HG03469 (cell line): Measurements from ENCODE around the gene GOLGA6D.
"Not testable (repeated sequence)": the region's sequence is repeated elsewhere in the genome, so short reads cannot be mapped to it uniquely, and the experiment has no call there.

ENCODE experiments used
- ATAC-seq: cut with Tn5 transposase; IDR thresholded peaks from one replicate; pipeline ENCODE4 v1.9.1; 2021; ENCODE audit warnings: mild to moderate bottlenecking, moderate library complexity, moderate number of reproducible peaks; ENCODE audit not compliant: unreplicated experiment

The GOLGA6D gene

DNA sequence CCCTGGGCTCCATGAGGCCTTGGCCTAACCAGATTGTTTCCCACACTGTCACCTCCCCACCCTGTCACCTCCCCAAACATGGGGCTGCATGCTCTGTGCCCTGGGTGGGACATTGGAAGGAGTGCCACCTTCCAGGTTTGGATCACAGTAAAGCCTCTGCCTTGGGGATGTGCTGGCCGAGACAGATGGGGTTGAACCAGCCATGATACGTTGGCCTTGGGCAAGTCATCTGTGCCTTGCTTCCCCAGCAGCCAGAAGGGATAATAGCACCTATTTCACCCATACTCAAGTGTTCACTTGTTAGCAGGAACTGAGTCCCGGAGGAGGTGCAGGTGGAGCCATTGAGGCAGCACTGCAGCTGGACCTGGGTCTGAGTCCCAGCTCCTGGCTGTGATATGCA, 7.0 kb upstream of the GOLGA6D start:
- ATAC-seq, result not testable (repeated sequence)

DNA sequence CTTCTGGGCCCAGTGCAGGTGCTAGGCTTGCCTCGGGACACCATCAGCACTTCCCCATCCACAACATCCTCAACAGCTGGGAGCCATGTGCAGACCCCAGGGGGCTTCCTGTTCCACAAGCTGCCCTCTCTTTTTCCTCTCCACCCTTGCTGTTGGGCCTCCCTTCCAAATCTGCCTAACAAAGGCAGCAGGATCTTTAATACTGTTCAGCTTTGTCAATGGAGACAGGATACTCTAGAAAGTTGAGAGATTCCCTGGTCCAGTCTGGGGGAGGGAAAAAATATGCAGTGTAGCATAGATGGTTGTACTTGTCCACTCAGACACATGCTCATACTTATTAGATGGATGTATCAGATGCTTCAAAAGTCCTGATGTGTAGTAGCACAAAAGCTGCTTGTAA, 4.1 kb upstream of the GOLGA6D start:
- ATAC-seq, result not testable (repeated sequence)

DNA sequence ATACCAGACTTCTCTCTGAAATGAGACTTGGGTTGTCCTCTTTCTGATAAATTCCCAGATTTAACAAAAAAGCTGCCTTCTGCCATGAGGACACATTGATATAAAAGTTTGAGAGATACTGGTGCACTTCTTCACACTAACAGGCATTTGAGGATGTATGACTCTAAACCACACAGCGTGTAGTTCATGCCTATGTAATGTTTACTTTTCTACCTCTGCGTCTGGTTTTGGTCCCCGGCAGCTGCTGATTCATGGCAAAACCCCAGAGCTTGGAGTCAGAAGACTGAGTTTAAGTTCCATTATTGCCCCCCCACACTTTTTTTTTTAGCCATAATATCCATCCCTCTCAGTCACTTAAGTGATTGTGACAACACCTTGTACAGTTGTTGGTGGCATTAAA, 1.5 kb downstream of the GOLGA6D start:
- ATAC-seq, result not testable (repeated sequence)

DNA sequence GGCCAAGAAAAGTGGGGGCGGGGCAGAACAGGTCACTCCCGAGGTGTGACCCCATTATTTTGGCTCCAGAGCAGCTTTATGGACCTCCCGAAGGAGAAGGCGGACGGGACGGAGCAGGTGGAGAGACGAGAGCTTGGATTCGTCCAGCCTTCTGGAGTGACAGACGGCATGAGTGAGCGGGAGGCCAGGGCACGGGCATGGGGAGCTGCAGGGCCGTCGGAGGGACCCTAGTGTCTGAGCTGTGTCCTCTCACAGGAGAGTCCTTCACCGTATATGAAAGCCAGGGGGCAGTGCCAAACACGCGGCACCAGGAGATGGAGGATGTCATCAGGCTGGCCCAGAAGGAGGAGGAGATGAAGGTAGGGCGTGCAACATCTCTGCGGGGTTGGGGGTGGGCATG, 11.0 kb downstream of the GOLGA6D start:
- not testable (repeated sequence) for ATAC-seq

DNA sequence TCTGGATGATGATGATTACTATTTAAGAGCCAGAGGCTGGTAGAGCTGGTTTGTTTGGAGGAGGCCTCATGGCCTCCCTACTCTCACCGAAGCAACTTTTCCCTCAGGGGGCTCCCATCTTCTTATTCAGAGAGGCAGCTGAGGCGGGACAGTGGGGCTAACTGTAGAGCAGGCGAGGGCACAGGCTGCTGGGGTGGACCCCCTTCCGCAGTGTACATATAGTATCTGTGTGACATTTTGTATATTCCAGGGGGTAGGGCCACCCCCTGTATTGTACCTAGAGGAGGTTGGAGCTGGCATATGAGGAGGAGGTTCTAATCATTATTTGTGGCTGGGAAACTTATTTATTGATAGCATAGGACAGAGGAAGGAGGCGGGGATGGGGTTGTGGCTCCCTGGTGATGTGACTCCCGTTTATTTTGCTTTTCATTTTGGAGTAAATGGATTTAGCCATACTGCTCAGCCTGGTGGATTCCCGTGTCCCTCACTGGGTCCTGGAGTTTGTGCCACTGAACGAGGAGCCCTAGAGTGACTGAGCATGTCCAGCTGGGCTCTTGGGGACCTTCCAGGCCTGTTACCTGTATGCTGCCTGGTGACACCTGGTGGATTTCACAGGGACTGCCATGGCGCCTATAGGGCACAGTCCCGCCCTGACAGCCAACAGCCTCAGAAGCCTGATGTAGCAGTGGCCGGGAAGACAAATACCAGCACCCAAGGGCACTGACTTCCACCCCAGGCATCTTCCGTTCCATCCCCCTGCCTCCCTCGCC, 16.1 kb downstream of the GOLGA6D start:
- ATAC-seq, result not testable (repeated sequence)

DNA sequence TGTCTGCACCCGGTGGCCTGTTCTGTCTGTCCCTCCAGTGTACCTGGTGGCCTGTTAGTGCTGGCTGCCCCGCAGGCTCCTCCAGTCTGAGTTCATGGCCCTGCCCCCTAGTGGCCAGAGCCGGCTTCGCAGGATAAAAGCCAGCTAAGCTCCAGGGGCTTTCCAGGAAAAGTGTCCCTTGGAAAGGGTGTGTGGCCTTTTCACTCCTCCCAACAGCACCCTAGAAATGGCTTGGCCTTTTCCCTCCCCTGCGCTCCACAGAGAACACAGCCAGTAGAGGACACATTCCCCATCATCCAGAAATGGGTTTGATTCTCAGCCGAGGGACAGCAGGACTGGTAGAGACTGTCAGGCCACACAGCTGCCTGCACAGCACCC, 16.7 kb downstream of the GOLGA6D start:
- ATAC-seq, result not testable (repeated sequence)

DNA sequence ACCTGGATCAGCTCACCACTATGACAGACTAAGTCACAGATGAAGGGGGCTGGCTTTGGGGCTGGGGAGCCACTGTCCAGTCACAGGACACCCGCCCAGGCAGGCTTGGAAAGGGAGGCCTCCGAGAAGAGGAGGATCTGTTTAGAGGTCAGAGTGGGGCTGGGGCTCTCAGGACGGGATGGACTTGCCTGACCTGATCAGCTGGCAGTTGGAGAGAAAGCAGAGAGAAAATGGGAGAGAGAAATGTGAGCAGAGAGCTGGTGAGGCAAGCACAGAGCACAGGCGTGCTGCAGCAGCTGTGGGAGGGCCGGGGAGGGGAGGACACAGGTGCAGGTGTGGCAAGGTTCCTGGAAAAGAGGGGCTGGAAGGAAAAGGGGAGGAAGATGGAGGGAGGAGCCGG, 17.4 kb downstream of the GOLGA6D start:
- ATAC-seq, result not testable (repeated sequence)

DNA sequence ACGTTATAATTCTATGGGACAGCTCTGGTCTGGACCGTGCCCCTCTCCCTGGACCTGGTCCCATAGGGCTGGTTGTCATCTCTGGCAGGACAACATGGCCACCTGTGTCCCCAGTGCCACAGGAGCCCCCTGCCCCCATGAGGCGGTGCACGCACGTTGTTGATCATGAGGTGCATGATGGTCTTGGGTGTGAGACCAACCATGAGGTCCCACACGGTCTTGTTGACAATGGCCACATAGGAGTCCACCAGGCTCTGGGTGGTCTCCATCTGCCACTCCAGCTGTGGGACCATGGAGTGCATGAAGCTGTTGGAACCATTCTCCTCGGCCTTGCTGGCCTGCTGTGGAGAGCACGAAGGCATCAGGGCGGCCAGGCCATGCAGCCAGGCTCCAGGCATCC, 19.7 kb downstream of the GOLGA6D start:
- ATAC-seq, result no peak

DNA sequence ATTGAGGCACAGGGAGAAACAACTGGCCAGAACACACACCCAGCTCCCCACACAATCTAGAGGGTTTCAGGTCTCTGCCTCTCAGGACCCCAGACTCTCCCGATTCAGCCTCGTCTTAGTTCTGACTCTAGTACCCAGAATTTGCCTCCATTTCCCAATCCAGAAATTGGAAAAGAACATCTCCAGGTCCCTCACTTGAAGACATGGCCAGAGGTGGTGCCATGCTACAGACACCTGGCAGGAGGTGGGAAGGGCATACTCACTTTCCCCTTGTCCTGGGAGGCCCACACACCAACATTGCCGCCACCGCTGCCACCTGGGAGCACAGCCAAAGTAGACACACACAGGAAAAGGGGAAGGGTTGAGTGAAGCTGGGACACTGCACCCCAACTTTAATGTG, 20.1 kb downstream of the GOLGA6D start:
- ATAC-seq, result not testable (repeated sequence)

DNA sequence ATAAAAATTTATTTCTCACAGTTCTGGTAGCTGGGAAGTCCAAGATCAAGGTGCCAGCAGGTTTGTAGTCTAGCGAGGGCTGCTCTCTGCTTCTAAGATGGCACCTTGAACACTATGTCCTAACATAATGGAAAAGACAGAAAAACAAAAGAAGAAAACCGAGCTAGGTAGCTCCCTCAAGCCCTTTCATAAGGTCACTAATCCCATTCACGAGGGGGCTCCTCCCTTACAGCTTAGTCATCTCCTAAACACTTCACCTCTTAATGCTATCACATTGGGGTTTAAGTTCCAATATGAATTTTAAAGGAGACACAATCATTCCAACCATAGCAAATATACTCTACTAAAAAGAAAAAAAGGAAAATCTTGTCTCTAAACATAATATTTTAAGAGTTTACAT, 23.6 kb downstream of the GOLGA6D start:
- no peak for ATAC-seq

DNA sequence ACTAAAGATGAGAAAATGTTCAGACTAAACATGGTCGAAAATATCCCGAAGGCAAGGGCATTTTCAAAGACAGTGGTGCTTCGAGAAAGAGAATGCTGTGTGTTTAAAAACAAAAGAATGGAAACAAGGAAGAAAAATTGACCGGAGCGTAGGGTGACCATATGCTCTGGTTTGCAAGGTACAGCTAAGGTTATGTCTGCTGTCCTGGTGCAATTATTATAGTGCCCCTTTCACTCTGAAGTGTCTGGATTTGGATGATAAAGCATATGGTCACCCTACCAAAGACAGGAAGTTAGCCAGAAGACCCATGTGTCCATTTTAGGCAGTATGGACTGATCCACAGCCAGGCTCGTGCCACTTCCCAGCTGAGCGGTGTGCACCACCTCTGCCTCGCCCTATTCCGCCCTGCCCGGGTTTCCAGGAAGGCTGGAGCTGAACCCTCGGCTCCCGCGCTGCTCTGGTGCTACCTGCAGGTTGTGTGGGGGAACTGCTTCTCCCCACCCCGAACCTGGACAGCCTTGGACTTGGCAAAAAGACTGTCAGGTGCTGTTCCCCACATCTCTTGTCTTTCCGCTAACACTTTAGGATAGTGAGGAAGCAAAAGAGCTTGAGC, 25.2 kb downstream of the GOLGA6D start:
- ATAC-seq, result no peak

DNA sequence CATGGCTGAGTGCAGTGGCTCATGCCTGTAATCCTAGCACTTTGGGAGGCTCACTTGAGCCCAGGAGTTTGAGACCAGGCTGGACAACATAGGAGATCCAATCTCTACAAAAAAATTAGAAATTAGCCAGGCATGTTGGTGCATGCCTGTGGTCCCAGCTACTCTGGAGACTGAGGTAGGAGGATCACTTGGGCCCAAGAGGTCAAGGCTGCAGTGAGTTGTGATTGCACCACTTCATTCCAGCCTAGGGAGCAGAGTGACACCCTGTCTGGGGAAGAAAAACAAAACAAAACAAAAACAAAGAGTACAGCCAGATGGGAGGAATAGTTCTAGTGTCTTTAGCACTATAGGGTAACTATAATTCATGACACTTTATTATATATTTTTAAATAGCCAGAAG, 27.1 kb downstream of the GOLGA6D start:
- ATAC-seq, result no peak

DNA sequence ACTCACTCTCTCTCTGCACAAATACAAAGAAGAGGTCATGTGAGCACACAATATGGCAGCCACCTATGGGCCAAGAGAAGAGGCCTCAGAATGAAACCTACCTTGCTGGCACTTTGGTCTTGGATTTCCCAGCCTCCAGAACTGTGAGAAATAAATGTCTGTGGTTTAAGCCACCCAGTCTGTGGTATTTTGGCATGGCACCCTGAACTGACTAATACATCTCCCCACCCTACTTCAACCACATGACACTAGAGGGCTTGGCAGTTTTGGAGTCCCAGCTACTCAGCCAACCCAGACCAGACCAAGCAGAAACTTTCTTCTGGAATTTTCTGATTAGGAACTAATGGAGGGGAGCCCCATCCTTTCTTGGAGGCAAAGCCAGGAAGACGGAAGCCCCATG, 29.9 kb downstream of the GOLGA6D start:
- not testable (repeated sequence) for ATAC-seq

DNA sequence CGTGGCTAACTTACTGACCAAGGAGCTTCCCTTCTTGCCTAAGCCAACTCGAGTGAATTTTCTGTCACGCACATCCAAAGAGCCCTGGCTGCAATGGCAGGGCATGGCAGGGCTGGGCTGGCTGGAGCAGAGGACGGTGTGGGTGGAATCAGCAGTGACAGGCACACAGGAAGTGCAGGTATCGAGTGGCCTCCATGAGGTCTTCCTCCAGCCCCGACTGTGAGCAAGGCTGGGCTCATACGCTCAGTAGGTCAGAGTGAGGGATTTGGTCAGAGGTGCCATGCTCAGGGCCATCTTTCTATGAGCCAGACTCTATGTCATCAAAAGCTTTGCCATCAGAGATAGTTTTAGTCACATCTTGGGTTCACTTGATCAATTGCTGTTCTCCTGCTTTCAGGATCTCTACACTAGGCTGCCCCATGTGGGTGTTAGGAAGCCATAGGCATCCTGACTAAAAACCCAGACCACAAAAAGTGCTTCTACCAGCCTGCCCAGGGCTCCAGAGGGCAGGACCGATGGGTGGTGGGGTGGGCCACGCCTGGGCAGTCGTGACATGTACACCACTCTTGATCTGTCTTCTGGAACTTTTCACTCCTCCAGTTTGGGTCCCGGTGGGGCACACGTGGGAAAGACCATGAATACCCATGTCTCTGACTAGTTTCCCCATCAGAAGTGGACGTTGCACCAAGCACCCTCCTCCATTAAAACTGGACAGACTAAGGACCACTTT, 30.6 kb downstream of the GOLGA6D start:
- ATAC-seq, result no peak

DNA sequence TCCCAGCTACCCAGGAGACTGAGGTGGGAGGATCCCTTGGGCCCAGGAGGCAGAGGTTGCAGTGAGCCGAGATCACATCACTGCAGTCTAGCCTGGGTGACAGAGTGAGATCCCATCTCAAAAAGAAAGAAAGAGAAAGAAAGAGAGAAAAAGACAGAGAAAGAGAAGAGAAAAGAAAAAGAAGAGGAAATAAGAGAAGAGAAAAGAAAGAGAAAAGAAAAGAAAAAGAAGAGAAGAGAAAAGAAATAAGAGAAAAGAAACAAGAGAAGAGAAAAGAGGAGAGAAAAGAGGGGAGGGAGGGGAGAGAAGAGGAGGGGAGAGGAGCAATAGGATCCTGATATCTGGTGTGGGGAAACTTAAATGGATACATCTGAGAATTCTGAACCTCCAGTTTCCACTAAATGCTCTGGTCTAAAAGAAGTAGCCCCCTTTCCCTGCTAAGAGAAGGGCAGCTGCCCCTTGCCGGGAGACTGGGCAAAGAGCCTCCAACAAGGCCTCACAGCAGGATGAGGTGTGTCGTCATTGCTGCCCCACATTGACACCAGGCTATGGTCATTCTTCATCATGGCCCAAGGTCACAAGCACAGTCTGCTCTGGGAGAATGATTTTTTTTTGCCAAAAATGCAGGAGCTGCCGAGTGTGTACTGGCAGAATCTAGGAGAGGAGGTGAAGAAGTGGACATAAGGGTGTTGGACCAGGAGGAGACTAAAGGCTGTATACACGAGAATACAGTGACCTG, 32.1 kb downstream of the GOLGA6D start:
- ATAC-seq, result no peak

DNA sequence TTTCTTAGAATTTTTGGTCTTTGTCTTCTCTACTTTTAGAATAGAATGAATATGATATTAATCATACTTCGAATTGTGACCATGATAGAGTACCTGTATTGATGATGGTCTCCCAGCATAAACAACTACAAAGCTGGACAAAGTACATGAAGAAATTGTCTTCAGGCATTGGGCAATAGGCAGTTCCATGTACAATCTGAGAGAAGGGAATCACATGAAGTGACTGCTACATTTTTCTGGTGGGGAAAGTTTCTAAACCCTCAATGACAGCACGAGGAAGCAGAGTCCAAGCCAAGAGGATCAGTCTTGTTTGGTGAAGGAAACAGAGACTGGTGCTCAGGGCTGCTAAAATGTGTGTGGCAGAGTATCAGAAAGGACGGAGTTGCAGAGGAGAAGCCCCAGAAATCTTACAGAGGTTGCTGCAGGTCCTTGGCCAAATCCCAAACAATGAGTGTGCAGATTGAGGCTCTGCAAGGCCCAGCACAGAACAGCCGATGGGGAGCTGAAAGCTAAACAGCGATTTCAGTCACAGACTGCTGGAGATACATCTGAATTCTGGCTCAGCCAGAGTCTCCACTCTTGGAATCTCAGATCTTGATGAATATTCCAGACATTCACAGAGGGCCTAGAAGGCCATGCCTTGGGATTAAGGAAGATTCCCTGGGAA, 36.7 kb downstream of the GOLGA6D start:
- ATAC-seq, result not testable (repeated sequence)

DNA sequence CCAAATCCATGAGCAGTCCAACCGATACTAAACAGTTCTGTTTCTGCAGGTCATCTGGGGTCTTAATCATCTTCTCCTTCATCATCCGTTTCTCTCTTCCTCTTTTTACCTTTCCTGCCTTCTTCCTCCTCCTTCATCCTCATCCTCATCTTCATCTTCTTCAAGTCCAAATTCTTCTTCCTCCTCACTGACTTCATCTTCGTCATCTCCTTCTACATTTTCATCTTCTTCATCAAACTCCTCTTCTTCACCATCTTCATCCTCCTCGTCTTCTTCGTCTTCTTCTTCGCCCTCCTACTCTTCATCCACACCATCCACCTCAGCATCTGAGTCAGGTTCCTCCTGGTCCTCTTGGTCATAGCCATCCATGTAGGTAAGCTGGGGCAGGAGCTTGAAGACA, 39.1 kb downstream of the GOLGA6D start:
- ATAC-seq, result no peak

DNA sequence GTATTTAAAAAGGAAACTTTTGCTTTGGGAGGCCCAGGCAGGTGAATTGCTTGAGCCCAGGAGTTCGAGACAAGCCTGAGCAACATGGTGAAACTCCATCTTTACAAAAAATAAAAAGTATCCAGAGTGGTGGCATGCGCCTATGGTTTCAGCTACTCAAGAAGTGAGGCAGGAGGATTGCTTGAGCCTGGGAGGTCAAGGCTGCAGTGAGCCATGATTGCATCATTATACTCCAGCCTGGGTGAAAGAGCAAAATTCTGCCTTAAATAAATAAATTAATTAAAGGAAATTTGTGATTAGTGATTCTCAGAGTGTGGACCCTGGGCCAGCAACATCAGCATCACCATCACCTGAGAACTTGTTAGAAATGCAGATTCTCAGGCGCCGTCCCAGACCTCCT, 43.3 kb downstream of the GOLGA6D start:
- no peak for ATAC-seq

DNA sequence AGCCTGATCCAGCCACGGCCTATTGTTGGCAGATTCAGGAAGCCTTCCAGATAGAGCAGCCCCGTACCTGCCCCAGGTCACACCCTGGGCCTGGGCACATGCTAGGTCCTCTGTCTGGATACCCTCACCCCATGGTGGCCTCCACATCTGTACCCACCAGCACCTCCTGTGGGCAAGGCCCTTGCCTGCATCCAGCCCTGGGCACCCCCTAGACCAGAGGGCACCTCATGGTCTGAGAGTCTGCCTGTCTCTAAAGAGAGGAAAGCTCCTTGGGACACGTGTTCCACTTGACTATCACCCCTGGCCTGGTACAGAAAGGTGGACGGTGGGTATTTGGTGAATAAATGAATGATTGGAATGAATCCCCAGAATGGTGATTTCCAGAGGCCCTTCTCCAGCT, 44.4 kb downstream of the GOLGA6D start:
- no peak for ATAC-seq

DNA sequence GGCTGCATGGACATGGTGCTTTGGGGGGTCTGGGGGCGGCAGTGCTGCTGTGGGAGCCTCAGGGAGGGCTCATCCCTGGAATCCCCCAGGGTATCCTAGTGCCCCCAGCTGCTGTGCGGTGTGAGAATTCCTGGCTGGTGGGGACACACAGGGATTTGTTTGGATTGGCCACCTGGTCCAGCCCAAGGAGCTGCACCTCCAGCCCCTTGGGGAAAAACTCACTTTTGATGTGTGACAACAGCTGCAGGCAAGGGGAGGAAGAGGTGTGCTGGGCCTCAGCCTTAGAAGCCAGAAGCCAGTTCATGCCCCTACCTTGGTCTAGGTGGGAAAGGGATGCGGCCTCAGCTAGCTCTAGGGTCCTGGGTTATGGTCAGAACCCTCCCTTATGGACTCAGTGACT, 44.9 kb downstream of the GOLGA6D start:
- no peak for ATAC-seq
